ENCODE data around the gene SLC26A1.

GRCh38 chr4:1022051-1022738 is 29.0 kb upstream of the SLC26A1 start:
- TF ChIP-seq GATA2 (IDR thresholded peaks at IDR 0.05; ENCODE audit: low read depth, low read length) (no peak), GATA3 (IDR thresholded peaks at IDR 0.05; ENCODE audit: low read depth, low read length) (no peak)

All from SH-SY5Y (cell line).